Activated naive CD8-positive, alpha-beta T cell treated with anti-CD3 and anti-CD28 coated beads, Interleukin-2, amount 10 ng/mL, durations not matched to agents 7 days and 5 days (primary cell): ENCODE data around the gene RSPH6A. TPM values are rescaled to one million over a fixed set of nuclear protein-coding genes. Genes with fewer than 3 reads are reported as not detected.

Source experiments
- ATAC-seq: fragments of 150-1000 bp; cut with Tn5 transposase; one replicate; pipeline ENCODE4 v1.10.0; 2021; ENCODE audit warnings: low read depth, moderate library complexity
- POLR2A ChIA-PET: fragments of 350-600 bp; sonication (Branson Sonifier 250); formaldehyde crosslinking; loops from one replicate; lab custom pipeline; 2021; ENCODE audit warnings: antibody characterized with exemption; lab: Charles Lee
- DNase-seq: peaks from one replicate; pipeline ENCODE4 v3.0.0; 2021
- H3K27ac Mint-ChIP-seq: one replicate; pipeline ENCODE4 v1.8.0; 2022; ENCODE audit warnings: mild to moderate bottlenecking, mixed read lengths
- H3K27me3 Mint-ChIP-seq: one replicate; pipeline ENCODE4 v1.8.0; 2022; ENCODE audit warnings: mild to moderate bottlenecking, moderate library complexity, mixed read lengths
- H3K36me3 Mint-ChIP-seq: one replicate; pipeline ENCODE4 v1.8.0; 2021; ENCODE audit warnings: mild to moderate bottlenecking, mixed read lengths
- H3K4me1 Mint-ChIP-seq: one replicate; pipeline ENCODE4 v1.8.0; 2021; ENCODE audit warnings: mixed read lengths
- H3K4me3 Mint-ChIP-seq: one replicate; pipeline ENCODE4 v1.8.0; 2022; ENCODE audit warnings: mild to moderate bottlenecking, moderate library complexity, mixed read lengths
- H3K9me3 Mint-ChIP-seq: one replicate; pipeline ENCODE4 v1.8.0; 2021; ENCODE audit warnings: mixed read lengths
- total RNA-seq, 2 experiments: library from RNA; stranded (reverse); gene quantifications; one replicate each; pipeline ENCODE4 v1.2.3, GENCODE V29; 2021

The RSPH6A gene
- total RNA-seq, 2 experiments from 2014 or later = 0.30 to 0.40 TPM

- H3K4me1 Mint-ChIP-seq = peaks cover 13% of the 10 kb centered on the region
- H3K36me3 Mint-ChIP-seq = no peaks in the 10 kb centered on the region
- DNase-seq (peak; percentile 88), ATAC-seq (peak; percentile 84)
- POLR2A ChIA-PET = interaction anchor here (1.2 kb wide), 3 partner anchors 10 to 12 kb away, joined by 3 to 13 read pairs (median 5); partner anchors contain the start of gene SIX5
- H3K27me3 Mint-ChIP-seq = peaks cover 38% of the 10 kb centered on the region
- peak overlapping the region; percentile 86 for H3K4me3 Mint-ChIP-seq
- no peaks in the 10 kb centered on the region for H3K9me3 Mint-ChIP-seq
- no peak overlapping the region for H3K27ac Mint-ChIP-seq
Measured at GRCh38 chr19:45779231-45780145, 35.6 kb downstream of the RSPH6A start.

- DNase-seq = no peak
- H3K27me3 Mint-ChIP-seq = peaks cover 32% of the 10 kb centered on the region
- no peaks in the 10 kb centered on the region for H3K9me3 Mint-ChIP-seq
- peaks cover 13% of the 10 kb centered on the region for H3K4me1 Mint-ChIP-seq
- no peak for ATAC-seq
- POLR2A ChIA-PET = interaction anchor here (1.2 kb wide), 1 partner anchor 11 kb away, joined by 3 read pairs; no protein-coding TSS in a partner anchor
- peak overlapping the region; percentile 18 for H3K4me3 Mint-ChIP-seq
- H3K36me3 Mint-ChIP-seq = no peaks in the 10 kb centered on the region
- H3K27ac Mint-ChIP-seq = no peak overlapping the region
Measured at GRCh38 chr19:45778010-45778661, 37.0 kb downstream of the RSPH6A start.

- Mint-ChIP-seq H3K27ac (no peak overlapping the region), H3K27me3 (peaks cover 28% of the 10 kb centered on the region), H3K9me3 (no peaks in the 10 kb centered on the region), H3K36me3 (no peaks in the 10 kb centered on the region), H3K4me3 (no peak overlapping the region), H3K4me1 (peaks cover 13% of the 10 kb centered on the region)
- DNase-seq (no peak), ATAC-seq (no peak)
- POLR2A ChIA-PET = no interaction called here
Measured at GRCh38 chr19:45777395-45777961, 37.6 kb downstream of the RSPH6A start.

- Mint-ChIP-seq H3K27ac (no peak overlapping the region), H3K4me3 (no peak overlapping the region), H3K36me3 (no peaks in the 10 kb centered on the region), H3K4me1 (peaks cover 16% of the 10 kb centered on the region), H3K27me3 (peaks cover 18% of the 10 kb centered on the region), H3K9me3 (no peaks in the 10 kb centered on the region)
- POLR2A ChIA-PET = no interaction called here
- DNase-seq = no peak
- no peak for ATAC-seq
Measured at GRCh38 chr19:45774765-45775164, 40.3 kb downstream of the RSPH6A start.

- Mint-ChIP-seq H3K36me3 (no peaks in the 10 kb centered on the region), H3K4me1 (peaks cover 5% of the 10 kb centered on the region), H3K4me3 (no peak overlapping the region), H3K9me3 (no peaks in the 10 kb centered on the region), H3K27ac (no peak overlapping the region), H3K27me3 (peaks cover 11% of the 10 kb centered on the region)
- ATAC-seq (no peak), DNase-seq (no peak)
- POLR2A ChIA-PET = no interaction called here
Measured at GRCh38 chr19:45773384-45773783, 41.7 kb downstream of the RSPH6A start.

- Mint-ChIP-seq H3K27ac (no peak overlapping the region), H3K36me3 (no peaks in the 10 kb centered on the region), H3K27me3 (peaks cover 12% of the 10 kb centered on the region), H3K9me3 (no peaks in the 10 kb centered on the region), H3K4me3 (no peak overlapping the region), H3K4me1 (peaks cover 5% of the 10 kb centered on the region)
- POLR2A ChIA-PET = no interaction called here
- DNase-seq (no peak), ATAC-seq (no peak)
Measured at GRCh38 chr19:45772912-45773311, 42.2 kb downstream of the RSPH6A start.

- ATAC-seq (no peak), DNase-seq (no peak)
- no peak overlapping the region for H3K27ac Mint-ChIP-seq
- no peaks in the 10 kb centered on the region for H3K9me3 Mint-ChIP-seq
- peaks cover 15% of the 10 kb centered on the region for H3K27me3 Mint-ChIP-seq
- peaks cover 5% of the 10 kb centered on the region for H3K4me1 Mint-ChIP-seq
- POLR2A ChIA-PET = interaction anchor here (0.8 kb wide), 1 partner anchor 23 kb away, joined by 3 read pairs; no protein-coding TSS in a partner anchor
- no peaks in the 10 kb centered on the region for H3K36me3 Mint-ChIP-seq
- H3K4me3 Mint-ChIP-seq = no peak overlapping the region
Measured at GRCh38 chr19:45772130-45772840, 42.8 kb downstream of the RSPH6A start.

GRCh38 chr19:45771311-45771933, 43.7 kb downstream of the RSPH6A start:
- no peaks in the 10 kb centered on the region for H3K36me3 Mint-ChIP-seq
- peak; percentile 38 for DNase-seq
- H3K4me1 Mint-ChIP-seq = peaks cover 5% of the 10 kb centered on the region
- H3K9me3 Mint-ChIP-seq = no peaks in the 10 kb centered on the region
- POLR2A ChIA-PET = interaction anchor here (0.8 to 1.1 kb wide), 2 partner anchors 24 to 246 kb away, joined by 3 to 4 read pairs; no protein-coding TSS in a partner anchor
- peak overlapping the region; percentile 40 for H3K4me3 Mint-ChIP-seq
- ATAC-seq = no peak
- no peak overlapping the region for H3K27ac Mint-ChIP-seq
- peaks cover 11% of the 10 kb centered on the region for H3K27me3 Mint-ChIP-seq

GRCh38 chr19:45770192-45771101, 44.7 kb downstream of the RSPH6A start:
- H3K27ac Mint-ChIP-seq = peak overlapping the region; percentile 86
- H3K4me1 Mint-ChIP-seq = peaks cover 5% of the 10 kb centered on the region
- H3K36me3 Mint-ChIP-seq = no peaks in the 10 kb centered on the region
- POLR2A ChIA-PET = interaction anchor here (0.6 to 3.0 kb wide), 8 partner anchors 9 to 247 kb away, joined by 3 to 37 read pairs (median 10); partner anchors contain the start of genes DMWD and IRF2BP1
- ATAC-seq (peak; percentile 71), DNase-seq (peak; percentile 96)
- peak overlapping the region; percentile 91 for H3K4me3 Mint-ChIP-seq
- H3K9me3 Mint-ChIP-seq = no peaks in the 10 kb centered on the region
- peaks cover 11% of the 10 kb centered on the region for H3K27me3 Mint-ChIP-seq

GRCh38 chr19:45769821-45770191, 45.3 kb downstream of the RSPH6A start:
- POLR2A ChIA-PET = interaction anchor here (0.6 to 3.0 kb wide), 12 partner anchors 9 to 823 kb away, joined by 4 to 37 read pairs (median 9); partner anchors contain the start of genes CCDC61, DMWD, FBXO46 and IRF2BP1
- Mint-ChIP-seq H3K27ac (peak overlapping the region; percentile 86), H3K27me3 (peaks cover 14% of the 10 kb centered on the region), H3K4me1 (peaks cover 5% of the 10 kb centered on the region), H3K9me3 (no peaks in the 10 kb centered on the region), H3K36me3 (no peaks in the 10 kb centered on the region), H3K4me3 (peak overlapping the region; percentile 91)
- peak; percentile 37 for ATAC-seq
- no peak for DNase-seq

- POLR2A ChIA-PET = interaction anchor here (0.6 to 3.0 kb wide), 17 partner anchors 10 to 1841 kb away, joined by 3 to 37 read pairs (median 7); partner anchors contain the start of genes CCDC61, DMPK, DMWD and FBXO46
- peak; percentile 99 for DNase-seq
- H3K4me3 Mint-ChIP-seq = peak within 1 kb of the TSS; percentile 91
- peak; percentile 70 for ATAC-seq
- peaks cover 5% of the 10 kb centered on the region for H3K4me1 Mint-ChIP-seq
- peak within 1 kb of the TSS; percentile 86 for H3K27ac Mint-ChIP-seq
- no peaks in the 10 kb centered on the region for H3K9me3 Mint-ChIP-seq
- no peaks in the 10 kb centered on the region for H3K36me3 Mint-ChIP-seq
- H3K27me3 Mint-ChIP-seq = peaks cover 17% of the 10 kb centered on the region
Measured at GRCh38 chr19:45768984-45769782, 45.9 kb downstream of the RSPH6A start, which contains the start of gene SIX5. Gene SIX5, minus strand, starts transcription at chr19:45769252. Its CDS starts 408 bp downstream, at chr19:45768844.
